NOMO-1 (cell line): ENCODE results near the gene ADTRP.

Experiments
- DNase-seq, 2 experiments: peaks; one replicate each; lab custom pipeline; 2025; ENCODE audit not compliant: unreplicated experiment in 2 of 2; lab: John Stamatoyannopoulos, UW

The ADTRP gene

DNA sequence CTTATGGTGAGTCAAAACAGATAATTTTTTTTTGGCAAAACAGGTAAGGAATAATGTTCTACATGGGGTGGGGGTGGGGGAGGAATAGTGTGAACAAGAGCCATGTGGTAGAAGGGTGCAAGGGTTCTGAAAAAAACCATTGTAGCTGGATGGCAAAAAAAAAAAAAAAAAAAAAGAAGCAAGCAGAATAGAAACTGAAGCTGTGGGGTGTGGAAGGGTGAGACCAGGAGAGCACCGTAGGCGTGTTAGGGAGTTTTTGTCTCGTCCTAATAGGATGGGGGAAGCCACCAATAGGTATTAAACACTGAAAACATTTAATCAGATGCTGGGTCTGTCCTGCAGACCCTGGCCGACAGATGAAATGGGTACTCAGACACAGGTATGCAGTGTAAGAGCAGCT, 110.1 kb downstream of the ADTRP start:
- DNase-seq = no peak

DNA sequence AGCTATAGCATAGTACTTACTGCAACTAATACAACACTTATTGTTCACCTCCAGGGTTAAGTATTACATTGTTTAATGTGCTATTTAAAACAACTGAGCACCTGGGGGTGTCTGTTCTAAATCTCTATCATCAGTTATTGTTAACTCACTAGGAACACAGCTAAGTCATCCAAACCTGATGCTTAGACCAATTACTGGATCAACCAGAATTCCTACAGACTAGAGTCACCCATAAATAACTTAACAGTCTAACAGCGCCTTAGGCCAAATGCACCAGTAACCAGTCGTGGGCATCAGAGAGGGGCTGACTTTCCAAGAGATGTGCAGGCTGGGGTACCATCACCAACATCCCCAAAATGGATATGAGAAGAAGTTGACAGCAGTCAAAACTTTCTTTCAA, 110.7 kb downstream of the ADTRP start:
- no peak for DNase-seq

DNA sequence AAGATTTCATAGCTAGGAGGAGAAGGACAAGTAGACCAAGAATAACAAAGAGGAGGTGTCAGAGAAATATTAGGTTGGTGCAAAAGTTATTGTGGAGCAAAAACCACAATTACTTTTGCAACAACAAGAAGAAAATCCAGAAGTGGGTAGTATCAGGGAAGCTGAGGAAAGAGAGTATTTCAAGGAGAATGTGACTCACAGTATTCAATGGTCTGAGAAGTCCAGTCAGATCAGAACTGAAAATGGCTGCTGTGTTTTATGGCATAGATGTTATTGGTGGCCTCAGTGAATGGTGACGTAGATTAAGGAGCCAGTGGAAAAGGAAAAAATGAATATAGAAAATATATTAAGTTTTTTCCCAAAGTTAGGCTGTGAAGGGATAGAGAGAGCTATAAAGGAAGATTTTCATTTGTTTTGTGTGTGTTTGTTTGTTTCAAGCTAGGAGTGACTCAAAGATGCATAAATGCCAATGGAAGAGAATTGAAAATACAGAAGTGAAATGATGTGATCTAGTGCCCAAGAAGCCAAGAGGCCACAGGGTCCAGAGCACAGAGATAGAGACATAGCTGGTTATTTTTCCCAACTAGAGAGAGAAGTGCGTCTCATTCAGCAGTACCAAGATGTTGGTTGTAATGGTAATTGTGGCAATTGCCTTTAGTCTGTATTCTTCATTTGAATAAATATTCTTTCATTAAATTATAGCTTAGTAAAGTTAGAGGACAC, 112.8 kb downstream of the ADTRP start:
- no peak for DNase-seq
